ENCODE measurements around the gene C10orf62.

Gene C10orf62

GRCh38 chr10:97589479-97589878 lies at the start of gene C10orf62:
Gene C10orf62, plus strand, starts transcription at chr10:97589721. Its CDS starts 177 bp downstream, at chr10:97589898.
- peak within 1 kb of the TSS; percentile 12; the same call in 1 of the 2 replicates for H3K27ac ChIP-seq
- ChIA-PET CTCF (interaction anchor here (1.0 to 1.4 kb wide), 2 partner anchors 17 to 23 kb away, joined by 4 read pairs; partner anchors contain the start of gene ANKRD2), POLR2A (ENCODE audit: low non-redundant PET) (no interaction called here)
- DNase-seq (ENCODE audit: low spot score), result no peak
- TF ChIP-seq, protein P1, sequence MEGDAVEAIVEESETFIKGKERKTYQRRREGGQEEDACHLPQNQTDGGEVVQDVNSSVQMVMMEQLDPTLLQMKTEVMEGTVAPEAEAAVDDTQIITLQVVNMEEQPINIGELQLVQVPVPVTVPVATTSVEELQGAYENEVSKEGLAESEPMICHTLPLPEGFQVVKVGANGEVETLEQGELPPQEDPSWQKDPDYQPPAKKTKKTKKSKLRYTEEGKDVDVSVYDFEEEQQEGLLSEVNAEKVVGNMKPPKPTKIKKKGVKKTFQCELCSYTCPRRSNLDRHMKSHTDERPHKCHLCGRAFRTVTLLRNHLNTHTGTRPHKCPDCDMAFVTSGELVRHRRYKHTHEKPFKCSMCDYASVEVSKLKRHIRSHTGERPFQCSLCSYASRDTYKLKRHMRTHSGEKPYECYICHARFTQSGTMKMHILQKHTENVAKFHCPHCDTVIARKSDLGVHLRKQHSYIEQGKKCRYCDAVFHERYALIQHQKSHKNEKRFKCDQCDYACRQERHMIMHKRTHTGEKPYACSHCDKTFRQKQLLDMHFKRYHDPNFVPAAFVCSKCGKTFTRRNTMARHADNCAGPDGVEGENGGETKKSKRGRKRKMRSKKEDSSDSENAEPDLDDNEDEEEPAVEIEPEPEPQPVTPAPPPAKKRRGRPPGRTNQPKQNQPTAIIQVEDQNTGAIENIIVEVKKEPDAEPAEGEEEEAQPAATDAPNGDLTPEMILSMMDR (conservative IDR thresholded peaks at IDR 0.05; ENCODE audit: low read depth), result no peak

- peak overlapping the region; percentile 98 for H3K27ac ChIP-seq
- TF ChIP-seq, protein P1 (conservative IDR thresholded peaks at IDR 0.05; ENCODE audit: low read depth), result no peak
- CTCF ChIA-PET, result interaction anchor here (0.5 to 1.3 kb wide), 4 partner anchors 11 to 77 kb away, joined by 3 to 9 read pairs (median 4); no protein-coding TSS in a partner anchor
- no peak for DNase-seq (ENCODE audit: low spot score)
- POLR2A ChIA-PET (ENCODE audit: low non-redundant PET), result interaction anchor here (0.6 kb wide), 1 partner anchor 1298 kb away, joined by 4 read pairs; no protein-coding TSS in a partner anchor
Measured at GRCh38 chr10:97540669-97541500, 48.6 kb upstream of the C10orf62 start.

- peak; percentile 94 for DNase-seq (ENCODE audit: low spot score)
- ChIA-PET POLR2A (ENCODE audit: low non-redundant PET) (interaction anchor here (0.5 to 0.6 kb wide), 4 partner anchors 10 to 194 kb away, joined by 3 to 4 read pairs (median 3); partner anchors contain the start of gene ZFYVE27), CTCF (interaction anchor here (0.7 to 2.2 kb wide), 4 partner anchors 12 to 78 kb away, joined by 3 to 7 read pairs (median 4); no protein-coding TSS in a partner anchor)
Measured at GRCh38 chr10:97542169-97543024, 47.1 kb upstream of the C10orf62 start.

DNA sequence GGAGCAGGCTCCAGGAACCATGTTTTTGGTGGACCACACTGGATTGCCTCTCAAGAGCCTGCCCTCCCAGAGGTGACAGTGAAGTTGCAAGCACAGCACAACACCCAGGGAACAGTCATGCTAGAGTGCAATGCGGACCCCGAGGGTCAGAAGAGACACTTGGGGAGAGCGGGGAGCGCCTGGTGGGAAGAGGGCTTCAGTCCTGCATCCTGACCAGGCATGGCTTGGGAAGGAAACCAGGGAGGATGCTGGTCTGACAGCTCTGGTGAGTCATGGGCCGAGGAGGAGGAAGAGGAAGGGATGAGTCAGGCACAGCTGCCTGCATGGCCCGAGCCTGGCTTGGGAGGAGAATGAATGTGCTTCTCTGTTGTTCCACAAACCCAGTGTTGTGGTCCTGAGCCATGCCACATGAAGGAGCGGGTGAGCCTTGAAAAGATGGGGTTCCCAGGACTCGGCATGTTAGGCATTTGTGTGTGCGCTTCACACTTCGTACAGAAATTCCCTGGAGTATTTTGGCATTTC lies 46.4 kb upstream of the C10orf62 start:
- H3K27ac ChIP-seq, result peak overlapping the region; percentile 98
- peak; percentile 98 for DNase-seq (ENCODE audit: low spot score)
- ChIA-PET POLR2A (ENCODE audit: low non-redundant PET) (interaction anchor here (0.6 kb wide), 1 partner anchor 41 kb away, joined by 3 read pairs; no protein-coding TSS in a partner anchor), CTCF (interaction anchor here (2.2 kb wide), 1 partner anchor 11 kb away, joined by 7 read pairs; no protein-coding TSS in a partner anchor)
- TF ChIP-seq, protein P1 (conservative IDR thresholded peaks at IDR 0.05; ENCODE audit: low read depth), result no peak

More at GRCh38 chr10:97542169-97543024, 47.1 kb upstream of the C10orf62 start:
- peak overlapping the region; percentile 98 for H3K27ac ChIP-seq
- TF ChIP-seq, protein P1 (conservative IDR thresholded peaks at IDR 0.05; ENCODE audit: low read depth), result no peak

DNA sequence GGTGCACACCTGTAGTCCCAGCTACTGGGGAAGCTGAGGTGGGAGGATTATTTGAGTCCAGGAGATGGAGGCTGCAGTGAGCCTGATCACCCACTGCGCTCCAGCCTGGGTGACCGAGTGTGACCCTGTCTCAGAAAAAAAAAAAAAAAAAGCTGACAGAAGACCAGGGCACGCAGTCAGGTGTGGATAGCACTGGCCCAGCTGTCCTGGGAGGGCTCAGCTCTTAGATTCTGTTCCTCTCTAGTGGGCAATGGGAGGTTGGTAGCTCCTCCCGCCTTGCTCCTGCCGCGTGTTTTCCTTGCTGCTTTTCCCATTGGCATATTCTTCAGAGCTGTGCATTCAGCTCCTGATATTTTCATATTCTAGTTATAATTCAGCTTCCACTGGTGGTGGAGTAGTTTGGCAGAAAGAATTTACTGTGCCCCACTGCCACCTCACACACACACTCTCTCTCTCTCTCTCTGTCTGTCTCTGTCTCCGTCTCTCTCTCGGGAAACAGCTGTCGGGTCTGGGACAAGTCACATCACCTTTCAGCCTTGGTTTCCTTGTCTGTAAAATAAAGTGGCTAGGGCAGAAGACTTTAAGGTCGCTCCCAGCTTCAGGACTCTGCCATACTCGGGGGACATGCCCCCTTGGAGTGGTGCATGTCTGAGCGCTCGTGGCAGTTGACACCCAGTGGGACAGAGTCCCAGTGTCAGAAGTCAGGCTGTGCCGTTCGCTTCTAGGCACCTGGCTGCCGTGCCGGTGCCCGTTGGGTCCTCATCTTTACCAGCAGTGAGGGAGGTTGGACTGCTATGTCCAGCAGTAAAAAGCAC lies 42.9 kb upstream of the C10orf62 start:
- DNase-seq (ENCODE audit: low spot score), result no peak
- ChIA-PET POLR2A (ENCODE audit: low non-redundant PET) (no interaction called here), CTCF (interaction anchor here (0.6 to 0.7 kb wide), 3 partner anchors 11 to 197 kb away, joined by 3 to 4 read pairs (median 3); no protein-coding TSS in a partner anchor)
- TF ChIP-seq, protein P1 (conservative IDR thresholded peaks at IDR 0.05; ENCODE audit: low read depth), result no peak
- H3K27ac ChIP-seq, result peak overlapping the region; percentile 26

All from RWPE1 (cell line).